Gastrocnemius medialis (tissue), 4 donors: ENCODE measurements around the gene SYT1. TPM values are rescaled to one million over a fixed set of nuclear protein-coding genes. Genes with fewer than 3 reads are reported as not detected.

Experiments used
- ATAC-seq, 2 donors: fragments of 150-250 bp; one replicate each; pipeline ENCODE4 v1.9.1; 2016
- DNase-seq, 2 donors: peaks; one replicate each; pipeline ENCODE4 v3.0.0-alpha.2; 2019
- H3K27ac ChIP-seq, 4 donors: fragments of 200-600 bp; sonication (generic); 1 replicate in 1 of 4; 2 replicates in 3 of 4; pipeline ENCODE4 v1.5.1; 2016 to 2018; ENCODE audit warnings: mild to moderate bottlenecking in 2 of 4, moderate library complexity in 1 of 4
- H3K27me3 ChIP-seq, 3 donors: fragments of 200-600 bp; sonication (generic) in 2 of 3; 1 replicate in 1 of 3; 2 replicates in 2 of 3; pipeline versions ENCODE4 v1.5.1 to v1.6.0; 2016 to 2019; ENCODE audit warnings: mild to moderate bottlenecking in 1 of 3, moderate library complexity in 1 of 3
- H3K36me3 ChIP-seq, 2 donors: fragments of 200-600 bp; sonication (generic) in 1 of 2; one replicate each; pipeline ENCODE4 v1.5.1; 2017 to 2018
- H3K4me1 ChIP-seq, 2 donors: fragments of 200-600 bp; sonication (generic) in 1 of 2; one replicate each; pipeline ENCODE4 v1.5.1; 2016 to 2017; ENCODE audit warnings: mild to moderate bottlenecking in 2 of 2
- H3K4me3 ChIP-seq, 4 donors: fragments of 200-600 bp; sonication (generic) in 3 of 4; 1 replicate in 1 of 4; 2 replicates in 3 of 4; pipeline ENCODE4 v1.5.1; 2016 to 2019; ENCODE audit warnings: mild to moderate bottlenecking in 2 of 4
- H3K9me3 ChIP-seq, 3 donors: fragments of 200-600 bp; sonication (generic) in 2 of 3; 1 replicate in 1 of 3; 2 replicates in 2 of 3; pipeline ENCODE4 v1.5.1; 2016 to 2019
- CTCF ChIP-seq, 5 experiments: fragments of 450-650 bp in 3 of 5; fragments of 200-600 bp in 2 of 5; sonication (generic) in 2 of 5; IDR thresholded peaks in 4 of 5; conservative IDR thresholded peaks in 1 of 5; 1 replicate in 4 of 5; 2 replicates in 1 of 5; pipeline ENCODE4 v1.5.1; 2016 to 2019; ENCODE audit warnings: antibody characterized with exemption in 5 of 5, mild to moderate bottlenecking in 3 of 5, moderate library complexity in 3 of 5
- POLR2A ChIP-seq, 2 donors: fragments of 450-650 bp; IDR thresholded peaks; one replicate each; pipeline ENCODE4 v1.6.1; 2017; ENCODE audit warnings: antibody characterized with exemption in 2 of 2, mild to moderate bottlenecking in 2 of 2, moderate library complexity in 2 of 2
- in situ Hi-C, 4 donors: fragments of 200-750 bp; cut with MboI; loops; one replicate each; pipeline versions ENCODE4 v1.15.0 to v1.8.0; 2017; ENCODE audit warnings: low sequenced_read_pairs in 4 of 4
- intact Hi-C: fragments of 100-400 bp; cut with DNase I; formaldehyde crosslinking; loops from one replicate; pipeline ENCODE4 v1.15.1; 2023; ENCODE audit warnings: low total_unique reads
- total RNA-seq, 4 donors: library from RNA; depleted of rRNA; stranded (reverse); fragments of >200 nt; gene quantifications; one replicate each; pipeline versions ENCODE4 v1.1.0 to v1.2.3, GENCODE V29; 2016

The SYT1 gene
- total RNA-seq, 4 donors from 2014 or later = 0.13 to 0.88 TPM; not detected in 2

GRCh38 chr12:79069009-79069408, 204.4 kb downstream of the SYT1 start:
- no peak overlapping the region for H3K27ac ChIP-seq
- TF ChIP-seq POLR2A (IDR thresholded peaks at IDR 0.05) = no peak
- no peaks in the 10 kb centered on the region for H3K36me3 ChIP-seq
- no peaks in the 10 kb centered on the region for H3K9me3 ChIP-seq
- H3K27me3 ChIP-seq = no peaks in the 10 kb centered on the region
- H3K4me3 ChIP-seq = no peak overlapping the region
- in situ Hi-C loops (no loop called here), intact Hi-C loops (no loop called here)
- no peak for DNase-seq
- ATAC-seq = no peak
- H3K4me1 ChIP-seq = no peaks in the 10 kb centered on the region

GRCh38 chr12:79071498-79071897, 206.9 kb downstream of the SYT1 start:
- DNase-seq (no peak), ATAC-seq (no peak)
- intact Hi-C loops = no loop called here
- Histone ChIP-seq H3K36me3 (no peaks in the 10 kb centered on the region), H3K4me3 (no peak overlapping the region), H3K9me3 (no peaks in the 10 kb centered on the region), H3K27me3 (no peaks in the 10 kb centered on the region), H3K27ac (no peak overlapping the region), H3K4me1 (no peaks in the 10 kb centered on the region)
- in situ Hi-C loops = no loop called here
- TF ChIP-seq POLR2A (IDR thresholded peaks at IDR 0.05) (no peak), CTCF (IDR thresholded peaks at IDR 0.05 in 4 of 5, conservative IDR thresholded peaks at IDR 0.05 in 1 of 5) (no peak)

GRCh38 chr12:79073506-79073905, 208.9 kb downstream of the SYT1 start:
- no peaks in the 10 kb centered on the region for H3K9me3 ChIP-seq
- no peak overlapping the region for H3K27ac ChIP-seq
- in situ Hi-C loops (no loop called here), intact Hi-C loops (no loop called here)
- DNase-seq (no peak), ATAC-seq (no peak)
- no peaks in the 10 kb centered on the region for H3K4me1 ChIP-seq
- H3K27me3 ChIP-seq = no peaks in the 10 kb centered on the region
- no peak overlapping the region for H3K4me3 ChIP-seq
- H3K36me3 ChIP-seq = no peaks in the 10 kb centered on the region
- TF ChIP-seq CTCF (IDR thresholded peaks at IDR 0.05 in 4 of 5, conservative IDR thresholded peaks at IDR 0.05 in 1 of 5) = no peak
- no peak for TF ChIP-seq POLR2A (IDR thresholded peaks at IDR 0.05)

GRCh38 chr12:79082595-79082994, 218.0 kb downstream of the SYT1 start:
- TF ChIP-seq POLR2A (IDR thresholded peaks at IDR 0.05) = no peak
- Histone ChIP-seq H3K9me3 (no peaks in the 10 kb centered on the region), H3K4me1 (no peaks in the 10 kb centered on the region), H3K27ac (no peak overlapping the region), H3K36me3 (no peaks in the 10 kb centered on the region), H3K4me3 (no peak overlapping the region), H3K27me3 (no peaks in the 10 kb centered on the region)
- DNase-seq (no peak), ATAC-seq (no peak)
- intact Hi-C loops = no loop called here
- in situ Hi-C loops = no loop called here

GRCh38 chr12:79083181-79083580, 218.6 kb downstream of the SYT1 start:
- in situ Hi-C loops (no loop called here), intact Hi-C loops (no loop called here)
- Histone ChIP-seq H3K36me3 (no peaks in the 10 kb centered on the region), H3K27ac (no peak overlapping the region), H3K9me3 (no peaks in the 10 kb centered on the region), H3K4me1 (no peaks in the 10 kb centered on the region), H3K4me3 (no peak overlapping the region), H3K27me3 (no peaks in the 10 kb centered on the region)
- ATAC-seq (no peak), DNase-seq (no peak)
- TF ChIP-seq POLR2A (IDR thresholded peaks at IDR 0.05) (no peak), CTCF (IDR thresholded peaks at IDR 0.05 in 4 of 5, conservative IDR thresholded peaks at IDR 0.05 in 1 of 5) (no peak)

GRCh38 chr12:79085106-79085682, 220.6 kb downstream of the SYT1 start:
- DNase-seq (no peak), ATAC-seq (no peak)
- Histone ChIP-seq H3K27ac (no peak overlapping the region), H3K4me3 (no peak overlapping the region), H3K36me3 (no peaks in the 10 kb centered on the region), H3K27me3 (no peaks in the 10 kb centered on the region), H3K4me1 (no peaks in the 10 kb centered on the region), H3K9me3 (no peaks in the 10 kb centered on the region)
- TF ChIP-seq POLR2A (IDR thresholded peaks at IDR 0.05) = no peak
- no peak for TF ChIP-seq CTCF (IDR thresholded peaks at IDR 0.05 in 4 of 5, conservative IDR thresholded peaks at IDR 0.05 in 1 of 5)
- in situ Hi-C loops (no loop called here), intact Hi-C loops (no loop called here)
